ENCODE results near the gene C2CD4C.

The C2CD4C gene, protein sequence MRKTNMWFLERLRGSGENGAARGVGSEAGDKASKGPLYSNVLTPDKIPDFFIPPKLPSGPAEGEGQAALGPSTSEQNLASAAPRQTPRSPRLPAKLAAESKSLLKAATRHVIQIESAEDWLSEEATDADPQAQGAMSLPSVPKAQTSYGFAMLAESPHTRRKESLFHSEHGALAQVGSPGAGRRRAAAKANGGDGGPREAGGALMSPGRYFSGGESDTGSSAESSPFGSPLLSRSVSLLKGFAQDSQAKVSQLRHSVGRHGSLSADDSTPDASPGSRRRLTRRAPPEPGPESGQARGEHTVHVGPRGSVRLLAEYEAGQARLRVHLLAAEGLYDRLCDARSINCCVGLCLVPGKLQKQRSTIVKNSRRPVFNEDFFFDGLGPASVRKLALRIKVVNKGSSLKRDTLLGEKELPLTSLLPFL

DNA sequence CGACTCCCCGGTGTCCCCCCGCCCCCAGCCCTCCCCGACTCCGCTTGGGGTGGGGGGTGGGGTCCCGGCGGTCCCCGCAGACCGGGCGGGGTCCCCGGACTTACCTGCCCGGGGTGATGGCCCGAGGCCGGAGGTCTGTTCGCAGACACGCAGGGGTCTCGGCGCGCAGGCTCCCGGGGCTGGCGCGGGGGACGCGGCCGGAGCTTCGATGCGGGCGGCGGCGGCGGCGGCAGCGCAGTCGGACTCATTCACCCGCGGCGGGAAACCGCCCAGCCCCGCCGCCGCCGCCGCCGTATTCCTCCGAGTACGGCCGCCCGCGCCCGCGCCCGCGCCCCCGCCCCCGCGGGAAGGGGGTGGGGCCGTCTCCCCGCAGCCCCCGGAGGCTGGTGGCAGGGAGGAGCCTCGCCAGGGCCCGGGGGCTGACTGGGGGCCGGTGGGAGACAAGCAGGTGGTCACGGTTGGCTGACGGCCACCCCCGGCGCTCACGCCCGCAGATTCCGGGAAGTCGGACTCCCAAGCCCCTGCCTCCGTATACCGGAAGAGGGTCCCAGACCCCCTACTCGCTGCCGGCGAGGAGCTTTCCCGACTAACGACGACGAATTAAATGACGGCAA is at the start of gene C2CD4C:
C2CD4C (minus strand) TSS at position 246 of the 614 bp plus-strand sequence. CDS start 786 bp downstream, outside the sequence.
- no peak for DNase-seq (ENCODE audit: low read depth)
- TF ChIP-seq, protein P1, sequence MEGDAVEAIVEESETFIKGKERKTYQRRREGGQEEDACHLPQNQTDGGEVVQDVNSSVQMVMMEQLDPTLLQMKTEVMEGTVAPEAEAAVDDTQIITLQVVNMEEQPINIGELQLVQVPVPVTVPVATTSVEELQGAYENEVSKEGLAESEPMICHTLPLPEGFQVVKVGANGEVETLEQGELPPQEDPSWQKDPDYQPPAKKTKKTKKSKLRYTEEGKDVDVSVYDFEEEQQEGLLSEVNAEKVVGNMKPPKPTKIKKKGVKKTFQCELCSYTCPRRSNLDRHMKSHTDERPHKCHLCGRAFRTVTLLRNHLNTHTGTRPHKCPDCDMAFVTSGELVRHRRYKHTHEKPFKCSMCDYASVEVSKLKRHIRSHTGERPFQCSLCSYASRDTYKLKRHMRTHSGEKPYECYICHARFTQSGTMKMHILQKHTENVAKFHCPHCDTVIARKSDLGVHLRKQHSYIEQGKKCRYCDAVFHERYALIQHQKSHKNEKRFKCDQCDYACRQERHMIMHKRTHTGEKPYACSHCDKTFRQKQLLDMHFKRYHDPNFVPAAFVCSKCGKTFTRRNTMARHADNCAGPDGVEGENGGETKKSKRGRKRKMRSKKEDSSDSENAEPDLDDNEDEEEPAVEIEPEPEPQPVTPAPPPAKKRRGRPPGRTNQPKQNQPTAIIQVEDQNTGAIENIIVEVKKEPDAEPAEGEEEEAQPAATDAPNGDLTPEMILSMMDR (IDR thresholded peaks at IDR 0.05; ENCODE audit: control insufficient read depth, insufficient read depth, low read depth, low read length, missing control alignments) = no peak
- no peak within 1 kb of the TSS for H3K4me3 ChIP-seq (ENCODE audit: control insufficient read depth, low read depth, low read length)

DNA sequence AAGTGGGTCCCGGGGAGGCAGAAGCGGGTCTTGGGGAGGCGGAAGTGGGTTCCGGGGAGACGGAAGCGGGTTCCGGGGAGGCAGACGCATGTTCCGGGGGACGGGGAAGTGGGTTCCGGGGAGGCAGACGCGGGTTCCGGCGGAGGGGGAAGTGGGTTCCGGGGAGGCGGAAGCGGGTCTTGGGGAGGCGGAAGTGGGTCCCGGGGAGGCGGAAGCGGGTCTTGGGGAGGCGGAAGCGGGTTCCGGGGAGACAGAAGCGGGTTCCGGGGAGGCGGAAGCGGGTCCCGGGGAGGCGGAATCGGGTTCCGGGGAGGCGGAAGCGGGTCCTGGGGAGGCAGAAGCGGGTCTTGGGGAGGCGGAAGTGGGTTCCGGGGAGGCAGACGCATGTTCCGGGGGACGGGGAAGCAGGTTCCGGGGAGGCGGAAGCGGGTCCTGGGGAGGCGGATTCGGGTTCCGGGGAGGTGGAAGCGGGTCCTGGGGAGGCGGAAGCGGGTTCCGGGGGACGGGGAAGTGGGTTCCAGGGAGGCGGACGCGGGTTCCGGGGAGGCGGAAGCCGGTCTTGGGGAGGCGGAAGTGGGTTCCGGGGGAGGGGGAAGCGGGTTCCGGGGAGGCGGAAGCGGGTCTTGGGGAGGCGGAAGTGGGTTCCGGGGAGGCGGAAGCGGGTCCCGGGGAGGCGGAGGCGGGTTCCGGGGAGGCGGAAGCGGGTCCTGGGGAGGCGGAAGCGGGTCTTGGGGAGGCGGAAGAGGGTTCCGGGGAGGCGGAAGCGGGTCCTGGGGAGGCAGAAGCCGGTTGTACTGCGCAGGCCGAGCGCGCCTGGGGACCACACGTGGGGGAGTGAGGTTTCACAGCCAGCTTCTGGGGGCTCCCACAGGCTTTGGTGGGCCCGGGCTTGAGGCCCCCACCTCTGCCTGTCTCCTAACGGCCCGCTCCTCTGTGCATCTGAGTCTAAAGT is 49.4 kb upstream of the C2CD4C start:
- no peak for DNase-seq (ENCODE audit: low read depth)

DNA sequence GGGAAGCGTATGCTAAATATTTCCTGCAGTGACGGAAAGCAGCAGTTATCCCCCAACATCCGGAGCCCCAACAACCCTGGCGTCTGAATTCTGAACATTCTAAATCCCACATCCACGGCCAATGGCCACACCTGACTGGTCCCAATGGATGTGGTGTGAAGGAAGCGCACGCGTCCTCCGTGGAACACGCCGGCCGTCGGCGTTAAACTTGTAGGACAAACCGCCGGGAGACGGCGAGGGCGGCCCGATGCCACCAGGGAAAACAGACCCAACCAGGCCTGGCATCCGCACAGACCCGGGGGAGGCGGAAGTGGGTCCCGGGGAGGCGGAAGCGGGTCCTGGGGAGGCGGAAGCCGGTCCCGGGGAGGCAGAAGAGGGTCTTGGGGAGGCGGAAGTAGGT is 48.7 kb upstream of the C2CD4C start:
- H3K4me3 ChIP-seq (ENCODE audit: control insufficient read depth, low read depth, low read length) = no peak overlapping the region
- TF ChIP-seq, protein P1 (IDR thresholded peaks at IDR 0.05; ENCODE audit: control insufficient read depth, insufficient read depth, low read depth, low read length, missing control alignments) = no peak
- no peak for DNase-seq (ENCODE audit: low read depth)

More for the DNA sequence above, 49.4 kb upstream of the C2CD4C start:
- TF ChIP-seq, protein P1 (IDR thresholded peaks at IDR 0.05; ENCODE audit: control insufficient read depth, insufficient read depth, low read depth, low read length, missing control alignments) = no peak
- H3K4me3 ChIP-seq (ENCODE audit: control insufficient read depth, low read depth, low read length) = no peak overlapping the region

DNA sequence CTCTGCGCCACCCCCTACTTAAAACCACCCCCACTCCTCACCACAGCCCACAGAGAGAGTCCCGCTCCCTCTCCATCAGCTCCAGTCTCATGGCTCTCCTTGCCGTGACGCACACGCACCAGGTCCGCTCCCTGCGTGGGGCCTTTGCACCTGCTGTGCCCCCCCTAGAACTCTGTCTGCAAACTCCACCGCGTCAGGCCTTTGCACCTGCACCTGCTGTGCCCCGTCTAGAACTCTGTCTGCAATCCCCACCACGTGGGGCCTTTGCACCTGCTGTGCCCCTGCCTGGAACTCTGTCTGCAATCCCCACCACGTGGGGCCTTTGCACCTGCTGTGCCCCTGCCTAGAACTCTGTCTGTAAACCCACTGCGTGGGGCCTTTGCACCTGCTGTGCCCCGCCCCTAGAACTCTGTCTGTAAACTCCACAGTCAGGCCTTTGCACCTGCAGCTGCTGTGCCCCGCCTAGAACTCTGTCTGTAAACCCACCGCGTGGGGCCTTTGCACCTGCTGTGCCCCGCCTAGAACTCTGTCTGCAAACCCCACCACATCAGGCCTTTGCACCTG is 47.7 kb upstream of the C2CD4C start:
- no peak overlapping the region for H3K4me3 ChIP-seq (ENCODE audit: control insufficient read depth, low read depth, low read length)
- no peak for DNase-seq (ENCODE audit: low read depth)
- TF ChIP-seq, protein P1 (IDR thresholded peaks at IDR 0.05; ENCODE audit: control insufficient read depth, insufficient read depth, low read depth, low read length, missing control alignments) = no peak

DNA sequence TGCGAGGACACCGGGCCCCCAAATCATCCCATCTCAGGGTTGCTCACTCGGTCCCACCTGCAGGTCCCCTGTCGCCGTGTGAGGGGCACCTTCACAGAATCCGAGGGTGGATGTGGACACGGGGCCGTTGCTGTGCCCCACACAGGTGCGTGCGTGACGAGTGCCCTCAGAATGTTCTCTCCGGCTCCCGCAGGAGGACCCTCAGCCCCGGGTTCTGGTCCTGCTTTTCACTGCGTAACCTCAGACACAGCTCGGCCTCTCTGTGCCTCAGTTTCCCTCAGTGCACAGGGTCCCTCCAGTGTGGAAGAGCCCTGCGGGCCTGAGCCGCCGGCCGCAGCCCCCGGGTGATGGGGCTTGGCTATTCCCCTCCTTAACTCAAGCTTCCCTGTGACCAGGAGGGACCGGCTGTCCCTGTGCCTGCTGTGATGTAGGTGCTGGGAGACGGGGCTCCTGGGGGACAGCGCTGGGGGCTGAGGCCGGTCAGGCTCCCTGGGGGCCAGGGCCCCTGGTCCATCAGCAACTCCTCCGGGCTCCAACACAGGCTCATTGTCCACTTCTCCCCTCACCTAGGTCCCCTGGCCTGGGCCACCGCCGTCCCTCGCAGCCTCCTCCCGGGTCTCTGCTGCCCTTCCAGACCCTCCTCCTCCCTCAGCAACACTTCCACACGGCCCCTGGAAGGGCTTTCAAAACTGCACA is 47.1 kb upstream of the C2CD4C start:
- TF ChIP-seq, protein P1 (IDR thresholded peaks at IDR 0.05; ENCODE audit: control insufficient read depth, insufficient read depth, low read depth, low read length, missing control alignments) = no peak
- DNase-seq (ENCODE audit: low read depth) = no peak
- no peak overlapping the region for H3K4me3 ChIP-seq (ENCODE audit: control insufficient read depth, low read depth, low read length)

All from AG09309 (cell line).